Measurements from ENCODE around the gene RAB10.

RAB10 gene

GRCh38 chr2:26172189-26172870, 138.4 kb downstream of the RAB10 start:
- H3K27ac ChIP-seq = no peak overlapping the region

DNA sequence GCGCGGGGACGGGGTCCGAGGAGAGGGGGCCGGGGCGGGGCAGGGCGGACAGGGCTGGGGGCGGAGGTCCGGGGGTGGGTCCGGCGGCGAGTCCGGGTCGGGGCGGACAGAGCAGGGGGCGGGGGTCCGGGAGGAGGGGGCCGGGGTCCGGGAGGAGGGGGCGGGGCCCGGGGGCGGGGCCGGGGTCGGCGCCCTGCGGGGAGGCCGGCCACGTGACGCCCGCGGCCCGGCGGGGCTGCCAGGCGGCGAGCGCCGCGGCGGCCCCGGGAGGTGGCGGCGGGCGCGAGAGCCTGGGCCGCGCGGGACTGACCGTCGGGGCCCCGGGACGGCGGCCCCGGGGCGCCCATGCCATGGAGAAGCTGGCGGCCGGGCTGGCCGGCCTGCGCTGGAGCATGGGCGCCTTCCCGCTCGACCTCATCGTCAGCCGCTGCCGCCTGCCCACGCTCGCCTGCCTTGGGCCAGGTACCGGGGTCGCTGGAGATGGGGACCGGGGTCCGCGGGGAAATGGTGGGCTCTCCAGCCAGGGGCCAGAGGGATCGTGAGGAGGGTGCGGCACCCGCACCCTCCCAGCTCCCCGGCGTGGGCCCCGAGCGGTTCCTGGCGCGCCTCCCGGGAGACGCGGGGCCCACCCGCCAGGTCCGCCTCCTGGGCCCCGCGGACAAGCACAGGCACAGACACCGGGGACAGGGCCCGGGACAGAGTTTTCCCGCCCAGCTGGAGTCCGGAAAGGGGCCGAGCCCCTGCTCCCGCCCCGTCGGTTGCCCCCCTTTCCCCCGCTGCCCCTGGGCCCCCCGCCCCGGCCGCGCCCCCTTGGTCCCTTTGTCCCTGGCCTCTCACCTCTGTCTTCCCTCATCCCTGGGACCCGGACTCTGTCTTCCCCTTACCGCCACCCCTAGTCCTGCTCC, 139.2 kb downstream of the RAB10 start, which contains the start of gene GAREM2:
Gene GAREM2, plus strand, starts transcription at position 218 of the 905 bp plus-strand sequence. Its CDS starts 133 bp downstream, at position 351.
- no peak within 1 kb of the TSS for H3K27ac ChIP-seq
- TF ChIP-seq ZFX (IDR thresholded peaks at IDR 0.05; ENCODE audit: borderline replicate concordance) = no peak
- TF ChIP-seq, protein P1, sequence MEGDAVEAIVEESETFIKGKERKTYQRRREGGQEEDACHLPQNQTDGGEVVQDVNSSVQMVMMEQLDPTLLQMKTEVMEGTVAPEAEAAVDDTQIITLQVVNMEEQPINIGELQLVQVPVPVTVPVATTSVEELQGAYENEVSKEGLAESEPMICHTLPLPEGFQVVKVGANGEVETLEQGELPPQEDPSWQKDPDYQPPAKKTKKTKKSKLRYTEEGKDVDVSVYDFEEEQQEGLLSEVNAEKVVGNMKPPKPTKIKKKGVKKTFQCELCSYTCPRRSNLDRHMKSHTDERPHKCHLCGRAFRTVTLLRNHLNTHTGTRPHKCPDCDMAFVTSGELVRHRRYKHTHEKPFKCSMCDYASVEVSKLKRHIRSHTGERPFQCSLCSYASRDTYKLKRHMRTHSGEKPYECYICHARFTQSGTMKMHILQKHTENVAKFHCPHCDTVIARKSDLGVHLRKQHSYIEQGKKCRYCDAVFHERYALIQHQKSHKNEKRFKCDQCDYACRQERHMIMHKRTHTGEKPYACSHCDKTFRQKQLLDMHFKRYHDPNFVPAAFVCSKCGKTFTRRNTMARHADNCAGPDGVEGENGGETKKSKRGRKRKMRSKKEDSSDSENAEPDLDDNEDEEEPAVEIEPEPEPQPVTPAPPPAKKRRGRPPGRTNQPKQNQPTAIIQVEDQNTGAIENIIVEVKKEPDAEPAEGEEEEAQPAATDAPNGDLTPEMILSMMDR (IDR thresholded peaks at IDR 0.05) = no peak

More at GRCh38 chr2:26172189-26172870, 138.4 kb downstream of the RAB10 start:
- no peak for TF ChIP-seq ZFX (IDR thresholded peaks at IDR 0.05; ENCODE audit: borderline replicate concordance)
- TF ChIP-seq, protein P1 (IDR thresholded peaks at IDR 0.05) = no peak

GRCh38 chr2:26173776-26174482, 140.0 kb downstream of the RAB10 start:
- no peak overlapping the region for H3K27ac ChIP-seq
- no peak for TF ChIP-seq ZFX (IDR thresholded peaks at IDR 0.05; ENCODE audit: borderline replicate concordance)
- TF ChIP-seq, protein P1 (IDR thresholded peaks at IDR 0.05) = no peak

- TF ChIP-seq ZFX (IDR thresholded peaks at IDR 0.05; ENCODE audit: borderline replicate concordance) = no peak
- TF ChIP-seq, protein P1 (IDR thresholded peaks at IDR 0.05) = no peak
- H3K27ac ChIP-seq = no peak overlapping the region
These were observed 141.0 kb downstream of the RAB10 start for GRCh38 chr2:26174691-26175465.

DNA sequence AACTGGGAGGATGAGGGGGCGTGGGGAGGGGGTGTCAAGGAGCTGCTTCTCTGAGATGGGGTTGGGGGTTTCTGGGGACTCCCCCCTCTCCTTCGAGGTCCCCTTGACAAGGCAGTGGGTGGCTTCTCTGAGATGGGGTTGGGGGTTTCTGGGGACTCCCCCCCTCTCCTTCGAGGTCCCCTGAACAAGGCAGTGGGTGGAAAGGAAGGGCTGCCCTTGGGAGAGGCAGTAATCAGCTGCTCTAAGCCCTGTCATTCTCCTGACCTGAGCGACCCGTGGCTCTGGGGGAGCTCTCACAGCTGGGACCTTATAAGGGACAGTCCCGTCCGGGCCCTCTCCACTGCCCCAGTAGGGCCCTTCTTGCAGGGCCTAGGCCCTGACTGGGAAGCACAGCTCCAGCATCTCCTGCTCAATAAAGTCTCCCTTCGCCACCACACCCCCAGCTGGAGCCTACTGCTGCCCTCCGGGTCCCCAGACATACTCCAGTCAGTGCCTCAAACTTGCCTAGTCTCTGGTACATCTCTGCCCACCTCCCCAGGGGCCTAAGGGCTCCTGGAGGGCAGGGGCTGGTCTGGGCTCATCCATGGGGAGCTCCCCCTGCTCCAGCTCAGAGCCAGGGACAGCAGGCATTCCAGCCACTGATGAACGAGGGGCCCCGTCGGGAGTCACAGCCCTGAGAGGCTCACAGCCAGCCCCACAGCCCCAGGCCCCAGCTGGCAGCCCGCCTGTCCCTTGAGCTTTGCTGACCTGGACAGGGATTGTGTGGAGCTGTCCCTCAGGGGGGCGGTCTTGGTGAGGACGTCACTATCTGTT, 141.8 kb downstream of the RAB10 start:
- no peak for TF ChIP-seq ZFX (IDR thresholded peaks at IDR 0.05; ENCODE audit: borderline replicate concordance)
- TF ChIP-seq, protein P1 (IDR thresholded peaks at IDR 0.05) = no peak
- no peak overlapping the region for H3K27ac ChIP-seq

DNA sequence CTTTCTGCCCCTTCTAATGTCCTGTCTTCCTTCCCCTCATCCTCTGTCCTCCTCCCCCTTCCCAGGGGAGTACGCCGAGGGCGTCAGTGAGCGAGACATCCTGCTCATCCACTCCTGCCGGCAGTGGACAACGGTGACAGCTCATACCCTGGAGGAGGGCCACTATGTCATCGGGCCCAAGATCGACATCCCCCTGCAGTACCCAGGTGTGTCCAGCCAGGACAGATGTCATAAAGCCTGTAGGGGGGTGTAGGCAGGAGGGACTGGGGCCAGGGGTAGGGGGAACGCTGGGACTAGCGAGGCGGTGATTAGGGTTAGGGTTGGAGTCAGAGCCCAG, 142.4 kb downstream of the RAB10 start:
- TF ChIP-seq, protein P1 (IDR thresholded peaks at IDR 0.05) = no peak
- no peak for TF ChIP-seq ZFX (IDR thresholded peaks at IDR 0.05; ENCODE audit: borderline replicate concordance)
- H3K27ac ChIP-seq = 0 out of 2 replicates have a peak overlapping the region, but pooled peaks have one; percentile 2
